Inflammatory macrophage treated with lipopolysaccharide for 1 hour (primary cell): Measurements from ENCODE around the gene SKP2.
A peak's percentile ranks its signal among the peaks of the same experiment; 100 is the strongest.
"Not testable (repeated sequence)": the region's sequence is repeated elsewhere in the genome, so short reads cannot be mapped to it uniquely, and the experiment has no call there.

Source experiments
- DNase-seq, 2 donors: peaks; one replicate each; pipeline ENCODE4 v3.0.0-alpha.2; 2020 to 2022

Gene SKP2

GRCh38 chr5:36158144-36158543, 6.2 kb downstream of the SKP2 start:
- DNase-seq = no peak

- no peak for DNase-seq
Measured at GRCh38 chr5:36160617-36161016, 8.7 kb downstream of the SKP2 start.

DNA sequence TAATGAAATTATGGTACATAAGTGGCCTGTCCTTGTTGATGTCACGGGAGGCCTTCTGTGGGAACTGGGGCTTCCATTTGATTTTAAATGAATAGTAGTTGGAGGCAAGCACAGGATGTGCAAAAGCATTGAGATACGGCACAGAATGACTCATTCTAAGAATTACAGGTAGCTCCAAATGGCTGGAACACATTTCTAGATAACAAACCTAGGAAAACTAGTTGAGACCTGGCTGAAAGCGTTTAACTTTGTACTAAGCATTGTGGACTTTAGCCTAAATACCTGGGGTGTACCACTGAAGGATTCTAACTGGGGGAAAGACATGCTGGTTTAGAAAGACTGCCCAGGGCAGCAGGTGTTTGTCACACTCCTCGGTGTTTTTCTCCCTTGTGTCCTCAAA, 9.4 kb downstream of the SKP2 start:
- DNase-seq = no peak

DNA sequence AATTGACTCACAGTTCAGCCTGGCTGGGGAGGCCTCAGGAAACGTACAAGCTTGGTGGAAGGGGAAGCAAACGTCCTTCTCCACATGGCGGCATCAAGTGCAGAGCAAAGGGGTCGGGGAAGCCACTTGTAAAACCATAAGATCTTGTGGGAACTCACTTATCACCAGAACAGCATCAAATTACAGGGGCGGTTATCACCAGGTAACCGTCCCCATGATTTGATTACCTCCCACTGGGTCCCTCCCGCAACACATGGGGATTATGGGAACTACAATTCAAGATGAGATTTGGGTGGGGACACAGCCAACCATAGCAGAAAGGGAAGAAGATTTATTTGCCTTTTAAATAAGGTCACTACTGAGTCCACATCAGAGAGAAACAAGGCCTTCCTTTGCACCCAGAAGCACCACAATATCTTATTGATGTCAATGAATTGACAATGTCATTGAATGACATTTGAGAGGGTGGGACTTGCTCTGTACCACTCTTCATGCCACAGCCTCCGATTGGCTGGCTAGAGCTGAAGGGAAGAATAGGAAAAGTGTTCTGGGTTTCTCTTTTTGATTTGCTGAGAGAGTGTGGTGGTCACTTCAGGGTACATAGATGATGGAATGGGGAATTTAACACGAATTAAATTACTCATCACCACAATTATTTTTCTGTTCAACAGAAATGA, 11.0 kb downstream of the SKP2 start:
- DNase-seq = no peak

DNA sequence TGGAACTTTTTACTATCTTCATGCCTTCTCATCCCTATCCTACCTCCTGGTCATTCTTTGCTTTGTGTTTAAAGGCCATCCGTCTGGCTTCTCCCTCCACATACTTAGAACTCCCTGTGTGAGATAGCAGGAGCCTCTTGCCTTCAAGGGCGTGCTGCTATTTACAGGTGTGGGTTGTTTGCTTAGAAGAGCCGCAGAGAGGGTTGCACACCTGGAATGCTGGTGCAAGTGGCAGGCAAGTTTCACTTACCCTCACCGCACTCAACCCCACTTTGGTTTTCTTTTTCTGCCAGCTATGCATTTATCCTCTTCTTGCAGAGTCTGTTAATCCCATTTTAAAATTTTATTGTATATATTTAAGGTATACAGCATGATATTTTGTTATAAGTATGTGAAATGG, 12.6 kb downstream of the SKP2 start:
- no peak for DNase-seq

DNA sequence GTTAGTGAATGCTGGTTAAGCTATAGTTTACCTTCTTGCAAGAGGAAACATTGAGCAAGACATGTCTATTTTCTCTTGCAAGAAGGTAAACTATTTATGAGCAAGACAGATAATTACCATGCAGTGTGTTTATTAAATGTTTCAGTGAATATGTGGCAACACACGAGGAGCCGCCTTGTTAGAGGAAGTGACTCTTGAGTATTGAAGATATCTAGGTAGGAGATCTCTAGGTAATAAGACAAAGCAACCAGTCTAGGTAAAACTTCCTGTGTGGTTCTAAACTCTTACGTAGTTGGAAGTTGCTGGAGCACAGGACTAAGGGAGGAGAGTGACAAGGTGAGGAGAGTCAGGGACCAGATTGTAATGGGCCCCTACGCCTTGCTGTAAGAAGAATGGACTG, 16.8 kb downstream of the SKP2 start:
- no peak for DNase-seq

GRCh38 chr5:36170832-36171424, 19.0 kb downstream of the SKP2 start:
- no peak for DNase-seq

GRCh38 chr5:36172599-36172998, 20.7 kb downstream of the SKP2 start:
- no peak for DNase-seq

- DNase-seq = no peak
Measured at GRCh38 chr5:36173426-36173825, 21.5 kb downstream of the SKP2 start.

DNA sequence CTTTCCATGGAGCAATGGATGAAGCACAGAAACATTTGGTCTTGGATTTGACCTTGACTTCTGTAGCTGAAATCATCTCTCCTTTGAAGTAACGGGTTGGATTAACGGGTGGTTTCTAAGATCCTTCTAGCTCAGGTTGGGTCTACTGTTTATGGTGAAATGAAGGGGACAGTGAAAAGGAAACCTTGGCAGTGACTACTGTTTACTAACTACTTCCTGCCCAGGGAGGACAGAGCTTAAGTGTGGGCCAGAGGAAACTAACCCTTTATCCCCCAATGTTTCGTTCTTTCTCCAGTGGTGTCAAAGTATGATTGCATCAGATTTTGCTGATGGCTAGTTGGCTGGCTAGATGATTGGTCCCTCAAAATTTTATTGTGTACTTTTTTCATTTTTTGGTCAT, 22.2 kb downstream of the SKP2 start:
- no peak for DNase-seq

- no peak for DNase-seq
Measured at GRCh38 chr5:36175043-36175442, 23.1 kb downstream of the SKP2 start.

GRCh38 chr5:36177154-36177553, 25.2 kb downstream of the SKP2 start:
- no peak for DNase-seq

- peak; percentile 9 to 30 for DNase-seq
Measured at GRCh38 chr5:36177715-36178523, 26.0 kb downstream of the SKP2 start.

DNA sequence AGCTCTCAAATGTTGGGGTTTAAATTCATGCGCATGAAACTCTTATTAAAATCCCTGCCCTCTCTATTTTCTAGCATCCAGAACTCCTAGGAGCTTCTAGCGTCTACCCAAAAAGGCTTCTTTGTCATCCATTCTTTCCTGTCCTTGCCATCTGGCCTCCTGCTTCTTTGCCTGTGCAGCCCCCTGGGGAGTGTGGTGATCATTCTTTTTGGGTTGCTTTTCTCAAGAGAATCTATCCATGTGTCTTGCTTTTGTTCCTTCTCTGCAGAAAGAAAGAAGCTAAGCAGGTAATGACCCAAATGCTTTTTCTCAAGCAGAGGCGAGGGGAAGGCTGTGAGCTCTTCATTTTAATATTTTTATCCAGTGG, 26.6 kb downstream of the SKP2 start:
- DNase-seq = no peak

DNA sequence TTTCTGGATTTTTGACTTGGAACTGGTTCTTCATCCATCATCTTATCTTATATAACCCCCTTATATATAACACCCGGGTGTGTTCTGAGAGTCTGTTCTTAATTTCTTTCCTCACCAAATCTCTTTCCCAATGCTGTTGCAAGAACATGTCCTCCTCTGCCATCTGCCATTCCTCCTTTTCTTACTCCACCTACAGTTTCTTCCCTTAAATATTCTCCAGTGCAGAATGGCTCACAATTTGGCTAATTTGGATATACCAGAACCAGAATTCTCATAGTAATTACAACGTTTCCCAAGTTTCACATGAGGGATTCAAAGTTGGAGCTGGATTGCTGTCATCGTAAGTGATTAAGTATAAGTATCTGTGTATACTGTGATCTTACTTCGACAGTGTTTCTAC, 28.0 kb downstream of the SKP2 start:
- DNase-seq = no peak

DNA sequence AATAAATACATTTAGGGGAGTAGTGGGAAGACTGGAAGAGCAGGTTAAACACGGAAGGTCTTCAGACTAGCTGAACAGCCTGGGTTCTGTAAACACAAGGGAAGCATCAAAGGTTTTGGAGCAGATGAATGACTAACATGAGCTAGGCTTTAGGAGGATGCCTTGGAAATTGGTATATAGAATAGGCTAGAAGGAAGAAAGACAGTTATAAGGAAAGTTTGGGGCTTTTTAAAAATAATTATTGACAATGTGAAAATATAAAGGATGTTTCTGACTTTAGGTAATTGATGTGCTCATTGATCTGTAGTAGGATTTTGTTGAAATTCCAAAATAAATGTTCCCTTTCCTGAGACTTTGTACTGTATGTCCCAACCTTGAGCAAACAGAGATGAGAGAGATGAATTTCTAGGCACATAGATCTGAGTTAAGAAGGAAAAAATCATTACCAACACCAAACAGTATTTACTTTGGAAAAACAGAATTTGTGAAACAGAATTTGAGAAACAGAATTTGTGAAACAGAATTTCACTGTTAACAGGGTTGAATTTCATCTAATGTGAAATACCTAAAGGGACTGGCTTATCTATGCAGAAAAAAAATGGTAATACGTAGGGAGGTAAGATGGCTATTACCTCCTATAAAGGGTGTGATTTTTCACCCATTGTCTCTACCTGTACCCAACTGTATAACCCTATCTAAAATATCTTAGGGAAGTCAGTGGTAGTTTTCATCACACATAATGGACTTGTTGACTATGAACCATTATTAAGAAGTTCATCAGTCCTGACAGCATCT, 28.8 kb downstream of the SKP2 start:
- DNase-seq = no peak

- DNase-seq = no peak
Measured at GRCh38 chr5:36181774-36182173, 29.9 kb downstream of the SKP2 start.

GRCh38 chr5:36184408-36184807, 32.5 kb downstream of the SKP2 start:
- not testable (repeated sequence) for DNase-seq

GRCh38 chr5:36193746-36194145, 41.8 kb downstream of the SKP2 start:
- no peak for DNase-seq

DNA sequence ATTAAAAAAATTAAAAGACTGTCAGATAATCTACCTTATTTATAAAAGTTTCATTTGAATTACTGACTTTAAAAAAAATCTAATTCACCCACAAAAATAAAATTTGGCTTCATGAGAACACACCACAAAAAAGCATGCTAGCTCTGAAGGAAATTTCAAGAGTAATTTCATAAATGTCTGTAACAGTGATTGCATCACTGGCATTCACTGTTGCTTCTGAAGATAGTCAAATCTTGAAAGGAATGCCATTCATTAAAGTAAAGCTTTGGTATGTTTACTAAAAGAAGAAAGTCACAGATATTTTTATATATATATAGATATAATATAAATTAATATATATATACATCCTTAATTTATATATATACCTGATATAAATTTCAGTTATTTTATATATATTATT, 46.4 kb downstream of the SKP2 start:
- DNase-seq = no peak

- not testable (repeated sequence) for DNase-seq
Measured at GRCh38 chr5:36198783-36199182, 46.9 kb downstream of the SKP2 start.

GRCh38 chr5:36199620-36200019, 47.7 kb downstream of the SKP2 start:
- no peak for DNase-seq

GRCh38 chr5:36200513-36200912, 48.6 kb downstream of the SKP2 start:
- no peak for DNase-seq
